BE2C (cell line): Measurements from ENCODE around the gene ADGRA3.
A peak's percentile ranks its signal among the peaks of the same experiment; 100 is the strongest.

Experiments
- DNase-seq: peaks from one replicate; pipeline ENCODE4 v3.0.0-alpha.2; 2020
- H3K27me3 ChIP-seq: fragments of 250-450 bp; sonication (Bioruptor Pico); 2 replicates; pipeline ENCODE4 v1.5.1; 2020; ENCODE audit warnings: mild to moderate bottlenecking
- H3K36me3 ChIP-seq: fragments of 250-450 bp; sonication (Bioruptor Pico); 2 replicates; pipeline ENCODE4 v1.5.1; 2020; ENCODE audit warnings: mild to moderate bottlenecking
- H3K4me1 ChIP-seq: fragments of 250-450 bp; sonication (Bioruptor Pico); 2 replicates; pipeline ENCODE4 v1.5.1; 2020
- H3K4me3 ChIP-seq: 2 replicates; pipeline ENCODE4 v1.5.1; 2011; ENCODE audit warnings: low read depth, low read length
- H3K9me3 ChIP-seq: fragments of 250-450 bp; sonication (Bioruptor Pico); 2 replicates; pipeline ENCODE4 v1.5.1; 2020
- TF ChIP-seq, protein P1 (sequence below): IDR thresholded peaks from 2 replicates; pipeline ENCODE4 v1.5.1; 2012; ENCODE audit warnings: mild to moderate bottlenecking, low read depth, low read length

The ADGRA3 gene

DNA sequence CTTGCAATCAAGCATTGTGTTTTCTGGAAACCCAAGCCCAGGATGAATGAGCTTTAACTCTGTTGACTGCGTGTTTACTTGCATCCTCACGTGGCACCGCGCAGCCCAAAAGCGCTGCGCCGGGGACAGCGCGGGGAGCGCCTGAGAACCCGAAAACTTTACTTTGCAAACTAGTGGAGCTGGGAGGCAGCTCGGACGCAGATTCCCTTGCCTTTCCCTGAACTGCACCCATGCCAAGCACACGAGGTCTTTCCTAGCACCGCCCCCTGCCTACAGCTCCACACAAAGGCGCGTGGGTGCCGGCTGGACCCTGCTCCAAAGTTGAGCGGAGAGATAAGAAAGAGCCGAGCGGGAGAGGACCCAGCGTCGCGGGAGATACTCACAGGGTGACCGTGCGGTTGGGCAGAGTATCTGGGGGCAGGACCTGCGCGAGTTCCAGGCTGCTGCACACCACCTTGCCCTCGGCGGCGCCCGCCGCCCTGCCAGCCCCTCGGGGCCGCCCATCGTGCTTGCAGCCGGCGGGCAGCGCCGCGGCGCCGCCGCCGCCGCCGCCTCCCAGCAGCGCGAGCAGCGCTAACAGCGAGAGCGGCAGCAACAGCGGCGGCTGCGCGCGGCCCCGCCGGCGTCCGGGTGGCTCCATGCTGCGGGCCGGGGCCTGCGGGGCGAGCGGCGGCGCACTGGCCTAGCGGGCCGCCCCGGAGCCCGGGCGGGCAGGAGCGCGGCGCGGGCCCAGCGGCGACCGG is 550 bp downstream of the ADGRA3 start:
- H3K27me3 ChIP-seq = no peaks in the 10 kb centered on the region
- H3K4me3 ChIP-seq = peak overlapping the region; percentile 82
- H3K4me1 ChIP-seq = no peaks in the 10 kb centered on the region
- no peaks in the 10 kb centered on the region for H3K9me3 ChIP-seq
- no peaks in the 10 kb centered on the region; the same call in 1 of the 2 replicates for H3K36me3 ChIP-seq
- TF ChIP-seq, protein P1, sequence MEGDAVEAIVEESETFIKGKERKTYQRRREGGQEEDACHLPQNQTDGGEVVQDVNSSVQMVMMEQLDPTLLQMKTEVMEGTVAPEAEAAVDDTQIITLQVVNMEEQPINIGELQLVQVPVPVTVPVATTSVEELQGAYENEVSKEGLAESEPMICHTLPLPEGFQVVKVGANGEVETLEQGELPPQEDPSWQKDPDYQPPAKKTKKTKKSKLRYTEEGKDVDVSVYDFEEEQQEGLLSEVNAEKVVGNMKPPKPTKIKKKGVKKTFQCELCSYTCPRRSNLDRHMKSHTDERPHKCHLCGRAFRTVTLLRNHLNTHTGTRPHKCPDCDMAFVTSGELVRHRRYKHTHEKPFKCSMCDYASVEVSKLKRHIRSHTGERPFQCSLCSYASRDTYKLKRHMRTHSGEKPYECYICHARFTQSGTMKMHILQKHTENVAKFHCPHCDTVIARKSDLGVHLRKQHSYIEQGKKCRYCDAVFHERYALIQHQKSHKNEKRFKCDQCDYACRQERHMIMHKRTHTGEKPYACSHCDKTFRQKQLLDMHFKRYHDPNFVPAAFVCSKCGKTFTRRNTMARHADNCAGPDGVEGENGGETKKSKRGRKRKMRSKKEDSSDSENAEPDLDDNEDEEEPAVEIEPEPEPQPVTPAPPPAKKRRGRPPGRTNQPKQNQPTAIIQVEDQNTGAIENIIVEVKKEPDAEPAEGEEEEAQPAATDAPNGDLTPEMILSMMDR = peak; percentile 23; the same call in 1 of the 2 replicates
- DNase-seq = peak; percentile 86

DNA sequence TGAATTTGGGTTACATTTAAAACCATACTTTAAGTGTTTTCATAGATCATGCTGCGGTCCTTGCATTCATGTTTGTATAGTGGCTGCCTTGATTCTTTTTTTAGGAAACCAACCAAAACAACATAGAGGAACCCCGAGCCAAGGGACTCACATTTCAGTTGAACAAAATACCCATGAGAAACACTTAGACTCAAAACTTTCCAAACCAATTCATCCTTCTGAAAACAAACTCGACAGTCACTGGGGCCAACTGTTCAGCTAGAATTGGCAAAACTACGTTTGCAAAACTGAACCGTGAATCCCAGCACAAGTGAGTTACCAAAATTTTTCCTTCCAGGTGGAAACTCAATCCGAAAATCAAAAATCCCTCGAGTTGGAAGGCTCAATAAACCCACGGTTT is 1.4 kb downstream of the ADGRA3 start:
- Histone ChIP-seq H3K4me3 (peak overlapping the region; percentile 82), H3K9me3 (no peaks in the 10 kb centered on the region), H3K27me3 (no peaks in the 10 kb centered on the region), H3K4me1 (no peaks in the 10 kb centered on the region), H3K36me3 (no peaks in the 10 kb centered on the region; the same call in 1 of the 2 replicates)
- TF ChIP-seq, protein P1 = no peak
- DNase-seq = no peak

DNA sequence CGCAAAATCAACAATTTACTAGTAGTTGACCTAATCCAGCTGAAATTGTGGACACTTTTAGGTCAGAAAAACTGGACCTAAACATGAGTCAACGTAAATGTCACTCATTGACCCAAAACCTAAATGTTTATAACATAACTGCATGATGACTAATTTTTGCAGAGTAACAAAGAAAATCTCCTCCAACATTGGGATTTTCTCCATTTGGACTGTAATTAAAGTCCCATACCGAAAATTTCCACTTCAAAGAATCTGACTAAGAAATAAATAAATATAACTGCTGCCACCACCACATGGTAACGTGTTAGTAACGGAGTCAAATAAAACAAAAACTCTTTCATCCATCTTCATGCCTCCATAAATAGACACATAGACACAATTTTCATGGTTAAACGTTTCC is 1.9 kb downstream of the ADGRA3 start:
- no peak for DNase-seq
- Histone ChIP-seq H3K36me3 (no peaks in the 10 kb centered on the region; the same call in 1 of the 2 replicates), H3K9me3 (no peaks in the 10 kb centered on the region), H3K4me3 (peak overlapping the region; percentile 82), H3K4me1 (no peaks in the 10 kb centered on the region), H3K27me3 (no peaks in the 10 kb centered on the region)
- TF ChIP-seq, protein P1 = no peak

DNA sequence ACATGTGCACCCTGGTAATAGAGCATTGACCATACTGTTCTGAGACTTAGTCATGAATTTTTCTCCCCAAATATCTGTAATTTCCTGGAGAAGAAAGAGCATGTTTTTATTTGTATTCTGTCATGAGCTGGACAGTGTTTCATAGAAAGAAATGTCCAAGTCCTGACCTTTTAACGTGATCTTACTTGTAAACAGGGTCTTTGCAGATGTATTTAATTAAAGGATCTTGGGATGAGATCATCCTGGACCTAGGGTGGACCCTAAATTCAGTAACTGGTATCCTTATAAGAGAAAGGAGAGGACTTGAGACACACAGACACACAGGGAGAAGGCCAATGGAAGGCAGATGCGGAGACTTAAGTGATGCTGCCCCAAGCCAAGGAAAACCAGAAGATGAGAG is 3.6 kb downstream of the ADGRA3 start:
- H3K4me3 ChIP-seq = no peak overlapping the region
- H3K4me1 ChIP-seq = no peaks in the 10 kb centered on the region
- TF ChIP-seq, protein P1 = no peak
- DNase-seq = no peak
- no peaks in the 10 kb centered on the region for H3K9me3 ChIP-seq
- H3K36me3 ChIP-seq = no peaks in the 10 kb centered on the region; the same call in 1 of the 2 replicates
- no peaks in the 10 kb centered on the region for H3K27me3 ChIP-seq

DNA sequence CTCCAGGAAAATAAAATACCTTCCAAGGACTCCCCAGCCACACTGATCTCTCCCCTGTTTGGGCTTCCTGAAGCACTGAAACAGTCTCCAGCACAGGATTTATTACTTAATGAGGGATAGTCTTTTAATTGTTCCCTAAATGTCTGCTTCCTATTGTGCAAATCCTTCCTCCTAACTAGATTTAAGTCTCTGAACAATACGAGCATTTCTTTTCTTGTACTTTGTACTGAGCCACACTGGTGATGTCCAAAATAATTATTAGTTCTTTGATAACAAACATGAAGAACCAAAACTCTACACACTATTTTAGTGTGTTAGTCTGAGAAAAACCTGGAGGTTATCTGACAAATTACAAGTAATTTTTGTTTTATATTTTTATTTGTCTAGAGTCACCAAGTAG is 5.1 kb downstream of the ADGRA3 start:
- Histone ChIP-seq H3K4me1 (no peaks in the 10 kb centered on the region), H3K36me3 (no peaks in the 10 kb centered on the region; the same call in 1 of the 2 replicates), H3K4me3 (no peak overlapping the region), H3K27me3 (no peaks in the 10 kb centered on the region), H3K9me3 (no peaks in the 10 kb centered on the region)
- TF ChIP-seq, protein P1 = no peak
- no peak for DNase-seq

DNA sequence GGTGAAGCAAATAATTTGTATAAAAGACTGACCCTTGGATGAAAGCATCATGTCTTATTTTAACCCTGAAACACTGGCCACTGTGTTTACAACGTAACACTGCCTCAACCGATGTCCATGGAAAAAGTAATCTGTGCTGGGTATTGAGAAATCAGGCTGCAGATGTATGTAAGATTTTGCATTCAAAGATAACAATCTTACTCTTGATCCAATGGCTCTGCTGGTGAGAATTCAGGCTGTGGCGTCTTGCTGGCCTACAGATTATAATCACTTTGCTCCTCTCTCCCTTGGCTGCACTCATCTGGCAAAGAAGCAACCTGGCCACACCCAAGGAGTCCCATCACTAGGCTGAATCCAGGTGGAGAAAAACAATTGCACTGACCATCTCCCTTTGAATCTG is 7.5 kb downstream of the ADGRA3 start:
- DNase-seq = no peak
- Histone ChIP-seq H3K9me3 (no peaks in the 10 kb centered on the region), H3K4me3 (no peak overlapping the region), H3K36me3 (no peaks in the 10 kb centered on the region; the same call in 1 of the 2 replicates), H3K27me3 (no peaks in the 10 kb centered on the region), H3K4me1 (no peaks in the 10 kb centered on the region)
- TF ChIP-seq, protein P1 = no peak
